HAP-1 (cell line): ENCODE results near the gene UBLCP1.
"Not testable (repeated sequence)": the region's sequence is repeated elsewhere in the genome, so short reads cannot be mapped to it uniquely, and the experiment has no call there.

ENCODE experiments used
- DNase-seq, 2 experiments: peaks; one replicate each; pipeline ENCODE4 v3.0.0-alpha.2; 2016 to 2020; ENCODE audit warnings: low spot score in 2 of 2
- H3K27me3 ChIP-seq: fragments of 250-450 bp; sonication (Bioruptor Pico); 2 replicates; pipeline ENCODE4 v1.5.1; 2020; ENCODE audit warnings: low read depth, mild to moderate bottlenecking, moderate library complexity
- H3K36me3 ChIP-seq: fragments of 250-450 bp; sonication (Bioruptor Pico); replicated peaks from 2 replicates; pipeline ENCODE4 v1.5.1; 2020; ENCODE audit warnings: mild to moderate bottlenecking
- H3K4me1 ChIP-seq: fragments of 250-450 bp; sonication (Bioruptor Pico); 2 replicates; pipeline ENCODE4 v1.5.1; 2020; ENCODE audit warnings: mild to moderate bottlenecking
- H3K4me3 ChIP-seq: fragments of 250-450 bp; sonication (Bioruptor Pico); 2 replicates; pipeline ENCODE4 v1.5.1; 2020; ENCODE audit warnings: mild to moderate bottlenecking, moderate library complexity
- H3K9me3 ChIP-seq: fragments of 250-450 bp; sonication (Bioruptor Pico); 2 replicates; pipeline ENCODE4 v1.5.1; 2020; ENCODE audit warnings: mild to moderate bottlenecking, moderate library complexity
- in situ Hi-C: fragments of 300-500 bp; cut with MboI; formaldehyde crosslinking; loops from 3 replicates; pipeline ENCODE4 v1.14.3; 2020; ENCODE audit warnings: low sequenced_read_pairs, inconsistent platforms, mixed read lengths

UBLCP1 gene

GRCh38 chr5:159262859-159263568 is at the start of gene UBLCP1:
UBLCP1 (plus strand) TSS chr5:159263290; CDS start chr5:159268916, 5,626 bp downstream.
- Histone ChIP-seq H3K36me3 (no peaks in the 10 kb centered on the region), H3K4me1 (peaks cover 16% of the 10 kb centered on the region), H3K4me3 (peak within 1 kb of the TSS; percentile 89), H3K9me3 (no peaks in the 10 kb centered on the region), H3K27me3 (no peaks in the 10 kb centered on the region)
- in situ Hi-C loops, result loop anchor here (10.0 kb wide), 1 partner anchor 58 kb away; the partner anchor contains the start of gene RNF145
- DNase-seq, result peak; percentile 72 to 85

DNA sequence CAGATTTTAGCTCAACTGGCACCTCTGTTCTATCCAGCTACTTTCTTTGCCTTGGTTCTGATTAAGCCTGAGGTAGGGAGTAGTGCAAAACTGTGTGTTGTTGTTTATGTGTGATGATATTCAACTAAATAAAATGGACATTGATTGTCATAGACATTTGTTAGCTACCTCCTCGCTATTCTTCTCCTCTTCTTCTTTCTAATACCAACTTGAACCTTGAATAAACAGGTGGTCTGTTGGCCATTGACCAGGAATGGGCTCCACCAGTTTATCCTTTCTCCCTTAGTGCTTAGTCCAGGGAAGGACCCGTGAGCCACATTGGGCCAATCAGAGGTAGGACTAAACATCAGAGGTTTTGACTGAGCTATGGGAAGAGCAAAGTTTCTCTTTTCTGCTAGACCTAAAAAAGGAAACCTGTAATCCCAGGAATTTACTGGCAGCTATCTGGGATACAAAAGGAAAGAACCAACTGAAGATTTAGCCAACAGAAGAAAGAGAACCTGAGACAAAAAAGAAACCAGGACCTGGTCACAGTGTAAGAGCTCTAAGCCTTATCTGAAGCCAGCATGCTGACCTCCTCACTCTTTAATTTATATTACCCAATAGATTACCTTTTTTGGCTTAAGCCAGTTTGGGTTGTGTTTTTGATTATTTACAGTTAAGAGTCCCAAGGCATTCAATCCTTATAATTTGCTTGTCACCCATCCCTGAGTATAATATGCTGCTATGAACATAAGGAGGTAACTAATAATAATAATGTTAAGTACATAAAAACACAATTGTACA is 48.4 kb upstream of the UBLCP1 start:
- Histone ChIP-seq H3K36me3 (no peaks in the 10 kb centered on the region), H3K4me1 (peaks cover 40% of the 10 kb centered on the region), H3K4me3 (no peak overlapping the region), H3K27me3 (no peaks in the 10 kb centered on the region), H3K9me3 (no peaks in the 10 kb centered on the region)
- no peak for DNase-seq
- in situ Hi-C loops, result no loop called here

GRCh38 chr5:159215886-159216285 is 47.2 kb upstream of the UBLCP1 start:
- DNase-seq, result no peak
- in situ Hi-C loops, result no loop called here

DNA sequence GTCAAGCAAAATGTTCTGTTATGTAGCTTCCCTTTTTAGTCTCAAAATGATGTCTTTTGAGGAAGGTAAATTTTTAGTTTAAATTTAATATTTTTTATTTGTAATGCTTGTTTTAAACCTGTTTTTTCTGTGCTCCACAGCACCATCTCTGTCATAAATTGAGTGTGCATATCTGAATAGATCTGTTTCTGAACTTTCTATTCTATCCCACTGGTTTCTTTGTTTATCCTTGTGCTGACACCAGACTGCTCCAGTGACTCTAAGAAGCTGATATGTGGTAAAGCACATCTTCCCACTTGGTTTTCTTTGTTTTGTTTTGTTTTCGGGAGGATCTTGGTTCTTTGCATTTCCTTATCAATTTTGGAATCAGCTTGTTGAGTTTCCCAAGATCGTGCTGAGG is 46.6 kb upstream of the UBLCP1 start:
- Histone ChIP-seq H3K4me3 (no peak overlapping the region), H3K4me1 (peaks cover 24% of the 10 kb centered on the region), H3K27me3 (no peaks in the 10 kb centered on the region), H3K9me3 (no peaks in the 10 kb centered on the region), H3K36me3 (no peaks in the 10 kb centered on the region)
- in situ Hi-C loops, result no loop called here
- no peak for DNase-seq

More at GRCh38 chr5:159215886-159216285, 47.2 kb upstream of the UBLCP1 start:
- Histone ChIP-seq H3K4me3 (no peak overlapping the region), H3K27me3 (no peaks in the 10 kb centered on the region), H3K36me3 (no peaks in the 10 kb centered on the region), H3K9me3 (no peaks in the 10 kb centered on the region), H3K4me1 (peaks cover 30% of the 10 kb centered on the region)

- no peak for DNase-seq
- Histone ChIP-seq H3K4me3 (no peak overlapping the region), H3K4me1 (peaks cover 18% of the 10 kb centered on the region), H3K36me3 (no peaks in the 10 kb centered on the region), H3K9me3 (no peaks in the 10 kb centered on the region), H3K27me3 (no peaks in the 10 kb centered on the region)
- in situ Hi-C loops, result no loop called here
Measured at GRCh38 chr5:159217236-159217635, 45.9 kb upstream of the UBLCP1 start.

DNA sequence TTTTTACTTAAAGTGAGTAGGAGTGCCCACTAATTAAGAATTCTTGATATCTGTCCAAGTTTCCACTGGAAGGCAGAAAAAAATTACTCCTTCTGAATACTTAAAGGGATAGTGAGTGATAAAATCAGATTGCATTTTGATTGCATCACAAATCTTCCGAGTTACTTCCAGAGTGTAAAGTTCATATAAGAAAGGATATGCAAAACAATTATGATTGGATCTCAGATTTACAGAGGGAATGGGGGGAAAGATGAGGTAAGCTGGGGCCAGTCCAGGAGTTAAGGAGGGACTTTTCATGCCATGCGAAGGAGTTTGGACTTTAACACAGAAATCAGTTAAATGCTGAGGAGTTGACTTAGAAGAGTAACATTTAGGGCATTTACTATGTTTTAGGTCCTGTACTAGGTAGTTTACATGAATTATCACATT is 44.5 kb upstream of the UBLCP1 start:
- in situ Hi-C loops, result no loop called here
- Histone ChIP-seq H3K9me3 (no peaks in the 10 kb centered on the region), H3K36me3 (no peaks in the 10 kb centered on the region), H3K27me3 (no peaks in the 10 kb centered on the region), H3K4me3 (no peak overlapping the region), H3K4me1 (peaks cover 17% of the 10 kb centered on the region)
- DNase-seq, result no peak

GRCh38 chr5:159220206-159220605 is 42.9 kb upstream of the UBLCP1 start:
- peaks cover 17% of the 10 kb centered on the region for H3K4me1 ChIP-seq
- no peaks in the 10 kb centered on the region for H3K36me3 ChIP-seq
- H3K4me3 ChIP-seq, result no peak overlapping the region
- DNase-seq, result no peak
- in situ Hi-C loops, result no loop called here
- H3K27me3 ChIP-seq, result no peaks in the 10 kb centered on the region
- no peaks in the 10 kb centered on the region for H3K9me3 ChIP-seq

DNA sequence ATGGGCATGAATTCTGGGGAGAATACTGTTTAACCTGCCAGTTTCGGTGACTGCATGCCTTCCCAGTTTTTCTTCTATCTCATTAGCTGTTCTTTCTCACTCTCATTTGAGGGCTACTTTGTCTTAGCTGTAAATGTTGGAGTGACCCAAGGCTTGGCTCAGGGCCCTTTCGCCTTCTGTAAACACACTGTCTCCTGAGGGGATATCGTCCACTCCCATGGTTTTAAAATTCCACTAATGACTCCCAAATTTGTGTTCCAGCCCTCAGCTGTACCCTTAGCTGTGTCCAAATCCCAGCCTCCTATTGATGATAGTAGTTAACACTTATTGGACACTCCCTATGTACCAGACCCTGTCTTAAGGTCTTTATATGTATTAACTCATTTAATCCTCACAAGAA is 39.6 kb upstream of the UBLCP1 start:
- H3K27me3 ChIP-seq, result no peaks in the 10 kb centered on the region
- H3K4me3 ChIP-seq, result no peak overlapping the region
- DNase-seq, result no peak
- H3K36me3 ChIP-seq, result no peaks in the 10 kb centered on the region
- H3K4me1 ChIP-seq, result peaks cover 13% of the 10 kb centered on the region
- in situ Hi-C loops, result no loop called here
- H3K9me3 ChIP-seq, result no peaks in the 10 kb centered on the region

- Histone ChIP-seq H3K9me3 (no peaks in the 10 kb centered on the region), H3K4me1 (peaks cover 14% of the 10 kb centered on the region), H3K27me3 (no peaks in the 10 kb centered on the region), H3K36me3 (no peaks in the 10 kb centered on the region), H3K4me3 (no peak overlapping the region)
- in situ Hi-C loops, result no loop called here
- DNase-seq, result no peak
Measured at GRCh38 chr5:159224471-159224870, 38.6 kb upstream of the UBLCP1 start.

GRCh38 chr5:159226451-159226850 is 36.6 kb upstream of the UBLCP1 start:
- DNase-seq, result no peak
- no peaks in the 10 kb centered on the region for H3K9me3 ChIP-seq
- no peaks in the 10 kb centered on the region for H3K36me3 ChIP-seq
- H3K27me3 ChIP-seq, result no peaks in the 10 kb centered on the region
- no peak overlapping the region for H3K4me3 ChIP-seq
- in situ Hi-C loops, result no loop called here
- peaks cover 19% of the 10 kb centered on the region for H3K4me1 ChIP-seq

DNA sequence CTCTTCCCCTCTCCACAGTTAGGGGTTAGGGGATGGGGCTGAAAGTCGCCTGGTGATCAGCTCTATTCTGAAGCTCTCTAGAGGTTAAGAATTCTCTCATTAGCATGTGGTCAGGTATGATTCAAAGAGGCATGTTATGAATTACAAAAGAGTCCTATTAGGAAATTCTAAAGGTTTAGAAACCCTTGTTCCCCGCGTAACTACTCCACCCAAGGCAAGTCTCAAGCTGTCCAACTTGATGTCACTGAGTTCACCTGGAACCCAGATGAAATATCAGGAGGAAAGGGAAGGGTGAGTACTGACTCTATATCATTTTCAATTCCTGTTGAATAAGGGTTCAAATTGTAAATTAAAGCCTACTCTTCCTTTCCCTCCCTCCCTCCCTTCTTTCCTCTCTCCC is 35.6 kb upstream of the UBLCP1 start:
- in situ Hi-C loops, result no loop called here
- no peaks in the 10 kb centered on the region for H3K36me3 ChIP-seq
- H3K27me3 ChIP-seq, result no peaks in the 10 kb centered on the region
- no peaks in the 10 kb centered on the region for H3K9me3 ChIP-seq
- no peak for DNase-seq
- H3K4me3 ChIP-seq, result no peak overlapping the region
- peaks cover 19% of the 10 kb centered on the region for H3K4me1 ChIP-seq

DNA sequence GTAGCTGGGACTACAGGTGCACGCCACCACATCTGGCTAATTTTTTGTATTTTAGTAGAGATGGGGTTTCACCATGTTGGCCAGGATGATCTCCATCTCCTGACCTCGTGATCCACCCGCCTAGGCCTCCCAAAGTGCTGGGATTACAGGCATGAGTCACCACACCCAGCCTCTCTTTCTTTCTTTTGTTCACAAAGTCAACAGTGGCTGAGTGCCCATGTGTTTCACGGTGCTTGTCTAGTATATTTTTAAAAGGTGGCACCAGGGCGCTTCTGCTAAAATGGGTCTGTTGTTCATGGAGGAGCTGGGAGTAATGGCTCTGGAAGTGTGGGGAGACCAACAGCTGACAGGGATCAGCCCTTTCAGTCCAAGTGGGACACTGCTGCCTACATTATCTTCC is 35.0 kb upstream of the UBLCP1 start:
- H3K36me3 ChIP-seq, H3K4me3 ChIP-seq, H3K9me3 ChIP-seq, in situ Hi-C loops, H3K27me3 ChIP-seq: not testable (repeated sequence)
- peaks cover 19% of the 10 kb centered on the region for H3K4me1 ChIP-seq
- DNase-seq, result peak in 1 of 2 experiments; percentile 51

GRCh38 chr5:159230657-159231056 is 32.4 kb upstream of the UBLCP1 start:
- no peaks in the 10 kb centered on the region for H3K27me3 ChIP-seq
- in situ Hi-C loops, result no loop called here
- no peak for DNase-seq

GRCh38 chr5:159231167-159231566 is 31.9 kb upstream of the UBLCP1 start:
- Histone ChIP-seq H3K27me3 (no peaks in the 10 kb centered on the region), H3K36me3 (no peaks in the 10 kb centered on the region), H3K4me1 (peaks cover 19% of the 10 kb centered on the region), H3K9me3 (no peaks in the 10 kb centered on the region), H3K4me3 (no peak overlapping the region)
- DNase-seq, result no peak
- in situ Hi-C loops, result no loop called here

More at GRCh38 chr5:159230657-159231056, 32.4 kb upstream of the UBLCP1 start:
- Histone ChIP-seq H3K36me3 (no peaks in the 10 kb centered on the region), H3K9me3 (no peaks in the 10 kb centered on the region), H3K4me3 (no peak overlapping the region), H3K4me1 (peaks cover 19% of the 10 kb centered on the region)
